NCI-H1092 treated with DMSO at 0.1 percent for 48 hours (cell line): Measurements from ENCODE around the gene PCDHA6.
"Not testable (repeated sequence)": the region's sequence is repeated elsewhere in the genome, so short reads cannot be mapped to it uniquely, and the experiment has no call there.

Experiments used
- DNase-seq: peaks from one replicate; lab custom pipeline; 2025; lab: John Stamatoyannopoulos, UW

PCDHA6 gene

GRCh38 chr5:140822281-140822629 lies 5.5 kb upstream of the PCDHA6 start:
- no peak for DNase-seq

- not testable (repeated sequence) for DNase-seq
Measured at GRCh38 chr5:140822969-140823368, 4.8 kb upstream of the PCDHA6 start.

GRCh38 chr5:140823475-140823874 lies 4.3 kb upstream of the PCDHA6 start:
- no peak for DNase-seq

GRCh38 chr5:140828362-140828737 lies 590 bp downstream of the PCDHA6 start:
- DNase-seq = no peak

- DNase-seq = not testable (repeated sequence)
Measured at GRCh38 chr5:140829511-140830501, 2.0 kb downstream of the PCDHA6 start.

- no peak for DNase-seq
Measured at GRCh38 chr5:140833993-140834392, 6.2 kb downstream of the PCDHA6 start, which contains the start of gene PCDHA7. Gene PCDHA7 (plus strand): TSS chr5:140834269. CDS start chr5:140834384, 115 bp downstream.

GRCh38 chr5:140834439-140835008 lies 6.8 kb downstream of the PCDHA6 start:
- DNase-seq = not testable (repeated sequence)

- no peak for DNase-seq
Measured at GRCh38 chr5:140835622-140836510, 8.1 kb downstream of the PCDHA6 start.

- DNase-seq = no peak
Measured at GRCh38 chr5:140840978-140841962, 13.5 kb downstream of the PCDHA6 start, which contains the start of gene PCDHA8. Gene PCDHA8 (plus strand): TSS chr5:140841187. CDS start chr5:140841322, 135 bp downstream.

GRCh38 chr5:140842798-140843733 lies 15.3 kb downstream of the PCDHA6 start:
- no peak for DNase-seq

- not testable (repeated sequence) for DNase-seq
Measured at GRCh38 chr5:140848139-140849102, 20.7 kb downstream of the PCDHA6 start, which contains the start of gene PCDHA9. Gene PCDHA9 (plus strand): TSS chr5:140848382. CDS start chr5:140848496, 114 bp downstream.

- DNase-seq = not testable (repeated sequence)
Measured at GRCh38 chr5:140849831-140850634, 22.3 kb downstream of the PCDHA6 start.

GRCh38 chr5:140855772-140856674 lies 28.3 kb downstream of the PCDHA6 start, which contains the start of gene PCDHA10:
Gene PCDHA10 (plus strand): TSS chr5:140855897. CDS start chr5:140856049, 152 bp downstream.
- DNase-seq = no peak

- no peak for DNase-seq
Measured at GRCh38 chr5:140857177-140857986, 29.6 kb downstream of the PCDHA6 start.

- no peak for DNase-seq
Measured at GRCh38 chr5:140857987-140858240, 30.2 kb downstream of the PCDHA6 start.
